Measurements from ENCODE around the gene DDI2.

DDI2 gene

DNA sequence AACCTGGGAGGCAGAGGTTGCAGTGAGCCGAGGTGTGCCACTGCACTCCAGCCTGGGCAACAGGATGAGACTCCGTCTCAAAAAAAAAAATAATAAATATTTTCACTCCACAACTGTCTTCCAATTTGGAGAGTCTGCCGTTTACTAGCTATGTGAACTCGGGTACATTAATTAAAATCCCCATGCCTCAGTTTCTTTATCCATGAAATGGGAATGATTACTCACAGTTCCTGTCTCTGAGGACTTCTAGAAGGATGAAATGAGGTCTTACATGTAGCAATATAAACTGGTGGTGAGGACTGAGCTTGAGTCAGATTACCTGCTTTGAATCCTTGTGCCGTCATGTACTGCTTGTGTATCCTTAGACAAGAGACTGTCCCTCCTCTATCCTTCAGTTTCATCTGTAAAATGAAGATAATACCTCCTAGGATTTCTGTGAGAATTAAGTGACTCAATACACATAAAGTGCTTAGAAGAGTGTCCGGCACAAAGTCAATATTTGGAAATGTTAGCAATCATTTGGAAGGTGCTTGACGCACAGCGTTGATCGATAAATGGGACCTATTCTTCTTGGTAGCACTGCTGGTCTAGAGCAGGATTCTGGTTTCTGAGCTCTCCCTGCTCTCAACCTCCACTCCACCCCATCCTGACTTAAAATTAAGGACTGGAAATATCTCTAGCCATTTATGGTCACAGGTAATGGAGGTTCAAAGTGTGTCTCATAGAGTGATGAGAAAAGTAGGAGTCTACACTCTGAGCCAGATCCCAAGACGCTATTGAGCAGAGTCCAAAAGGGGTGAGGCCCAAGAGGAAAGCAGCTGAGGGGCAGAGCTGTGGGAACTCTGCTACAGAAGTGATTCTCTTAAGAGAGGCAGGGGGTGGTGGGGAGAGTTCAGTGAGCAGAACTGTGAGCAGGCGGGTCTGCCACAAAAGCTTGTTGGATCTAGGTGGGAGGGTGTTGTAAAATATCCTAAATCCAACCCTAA is 11.6 kb upstream of the DDI2 start:
- no peak for DNase-seq

DNA sequence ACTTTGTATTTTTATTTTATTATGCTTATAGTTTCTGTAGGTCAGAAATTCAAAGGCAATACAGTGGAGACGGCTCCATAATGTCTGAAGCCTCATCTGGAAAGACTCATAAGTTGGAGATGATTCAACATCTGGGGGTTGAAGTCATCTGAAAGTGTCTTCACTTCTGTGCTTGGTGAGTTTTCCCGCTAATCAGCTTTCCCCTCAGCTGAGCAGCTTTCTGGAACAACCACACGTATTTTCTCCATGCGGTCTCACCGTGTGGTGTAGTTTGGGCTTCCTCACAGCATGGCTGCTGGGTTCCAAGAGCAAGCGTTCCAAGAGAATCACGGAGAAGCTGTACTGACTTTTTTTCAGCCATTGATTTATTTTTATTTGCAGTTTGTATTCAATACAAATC is 7.6 kb upstream of the DDI2 start:
- no peak for DNase-seq

DNA sequence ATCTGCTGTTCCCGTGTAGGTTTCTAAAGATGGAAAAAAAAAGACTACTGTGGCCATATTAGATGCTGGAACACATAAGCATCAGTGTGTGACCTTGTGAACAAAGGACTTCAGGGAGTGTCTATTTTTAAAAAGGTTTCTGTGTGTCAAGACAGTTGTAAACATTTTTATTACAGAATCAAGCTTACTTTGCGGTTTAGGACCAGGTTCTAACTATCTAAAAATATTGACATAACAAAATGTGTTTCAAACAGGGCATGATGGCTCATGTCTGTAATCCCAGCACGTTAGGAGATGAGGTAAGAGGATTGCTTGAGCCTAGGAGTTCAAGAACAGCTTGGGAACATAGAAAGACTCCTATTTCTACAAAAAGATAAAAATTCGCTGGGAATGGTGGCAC is 7.1 kb upstream of the DDI2 start:
- DNase-seq: no peak

DNA sequence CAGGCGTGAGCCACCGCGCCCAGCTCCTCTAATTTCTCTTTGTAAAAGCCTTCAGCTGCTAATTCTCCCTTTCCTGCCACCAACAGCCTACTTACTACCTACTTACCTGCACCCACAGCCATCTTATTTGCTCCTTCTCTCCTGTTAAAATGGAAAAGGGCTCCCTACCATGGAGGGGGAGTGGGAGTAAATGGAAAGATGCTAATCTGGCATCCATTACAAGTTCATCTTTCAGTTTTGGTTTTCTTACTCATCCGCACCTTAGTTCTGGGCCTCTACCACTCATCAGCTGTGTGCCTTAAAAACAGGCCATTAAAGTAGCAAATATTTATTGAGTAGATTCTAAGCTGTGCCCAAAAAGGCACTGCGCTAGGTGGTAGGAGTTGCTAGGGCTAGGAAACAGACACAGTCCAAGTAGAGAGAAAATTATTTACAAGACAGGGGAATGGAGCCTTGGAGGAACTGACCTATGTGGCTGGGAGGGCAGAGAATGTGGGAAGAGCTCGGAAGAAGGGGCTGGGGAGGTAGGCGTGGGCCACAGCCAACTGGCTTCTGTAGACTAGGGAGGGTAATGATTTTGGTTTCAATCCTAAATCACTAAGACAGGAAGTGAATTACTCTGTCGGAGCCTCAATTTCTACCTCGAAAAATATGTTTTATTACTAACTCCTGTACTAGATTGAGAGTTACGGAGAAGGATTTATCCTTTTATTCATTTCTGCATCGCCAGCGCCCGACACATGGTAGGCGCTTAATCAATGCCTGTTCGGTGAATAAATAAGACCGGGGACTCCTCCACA is 685 bp upstream of the DDI2 start:
- DNase-seq: peak; percentile 43

DNA sequence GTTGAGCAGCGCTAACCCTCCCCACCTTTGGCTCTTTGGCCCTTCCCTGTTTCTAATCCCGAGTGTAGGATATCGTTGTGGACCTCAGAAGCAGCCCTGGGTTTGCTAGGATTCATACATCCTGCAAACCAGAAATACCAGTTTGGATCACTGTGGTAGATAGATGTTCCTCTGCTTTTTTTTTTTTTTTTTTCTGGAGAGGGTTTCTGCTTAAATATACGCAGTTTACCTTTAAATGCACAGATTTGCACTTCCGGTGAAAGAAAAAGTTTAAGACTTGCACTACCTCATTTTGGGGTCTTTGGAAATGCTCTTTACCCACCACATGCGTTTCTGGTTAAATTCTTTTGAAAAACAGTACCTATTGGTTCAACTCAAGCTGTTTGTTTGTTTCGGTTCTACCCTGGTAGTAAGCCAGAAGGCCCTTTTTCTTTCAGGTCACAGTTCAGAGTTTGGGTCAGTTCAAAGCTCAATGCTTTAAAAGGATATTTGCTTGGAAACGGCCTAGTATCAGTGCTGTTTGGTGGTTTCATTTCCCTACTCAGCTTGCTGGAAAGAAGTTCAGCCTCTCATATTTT is 908 bp downstream of the DDI2 start:
- DNase-seq: peak; percentile 9

DNA sequence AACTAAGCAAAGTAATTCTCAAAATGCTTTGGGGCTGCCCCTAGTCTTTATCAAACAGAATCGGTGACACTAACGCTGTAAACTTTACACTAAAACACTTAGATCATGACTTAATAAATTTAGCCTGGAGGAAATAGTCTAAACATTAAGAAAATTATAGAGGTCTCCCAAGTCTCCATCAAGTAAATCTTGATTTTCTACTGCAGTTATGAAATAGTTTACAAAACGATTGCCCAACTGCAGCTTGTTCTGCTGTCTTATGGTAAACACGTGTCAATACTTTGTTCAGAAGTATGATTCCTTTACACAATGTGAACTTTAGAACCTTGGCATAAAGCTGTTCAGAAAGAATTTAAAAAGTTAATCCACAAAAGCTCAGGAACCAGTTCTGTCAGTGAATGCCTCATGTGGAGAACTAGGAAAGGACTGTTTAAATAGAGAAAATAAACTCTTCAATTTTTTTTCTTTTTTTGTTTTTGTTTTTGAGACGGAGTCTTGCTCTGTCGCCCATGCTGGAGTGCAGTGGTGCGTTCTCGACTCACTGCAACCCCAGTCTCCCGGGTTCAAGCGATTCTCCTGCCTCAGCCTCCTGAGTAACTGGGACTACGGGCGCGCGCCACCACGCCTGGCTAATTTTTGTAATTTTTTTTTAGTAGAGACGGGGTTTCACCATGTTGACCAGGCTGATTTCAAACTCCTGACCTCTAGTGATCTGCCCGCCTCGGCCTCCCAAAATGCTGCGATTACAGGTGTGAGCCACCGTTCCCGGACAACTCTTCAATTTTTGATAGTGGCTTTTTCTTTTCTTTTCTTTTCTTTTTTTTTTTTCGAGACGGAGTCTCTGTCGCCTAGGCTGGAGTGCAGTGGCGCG is 1.6 kb downstream of the DDI2 start:
- peak; percentile 79 for DNase-seq

DNA sequence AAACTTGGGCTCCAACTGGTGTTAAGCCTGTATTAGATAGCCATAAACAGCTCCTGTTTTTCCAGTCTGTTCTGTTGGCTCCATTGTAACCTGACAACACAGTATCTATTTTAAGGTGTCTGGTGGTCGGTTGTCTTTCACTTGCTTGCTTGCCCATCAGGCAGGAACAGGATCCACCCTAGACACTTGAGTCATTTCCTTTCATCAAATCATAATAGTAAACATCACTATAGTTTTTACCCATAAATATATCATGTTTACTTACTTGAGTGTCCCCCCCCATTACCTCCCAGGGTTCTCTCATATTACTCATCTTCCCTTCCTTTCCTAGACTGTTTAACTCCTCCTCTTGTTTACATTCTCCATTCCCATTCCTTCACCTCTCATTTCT is 2.9 kb downstream of the DDI2 start:
- peak; percentile 85 for DNase-seq

DNA sequence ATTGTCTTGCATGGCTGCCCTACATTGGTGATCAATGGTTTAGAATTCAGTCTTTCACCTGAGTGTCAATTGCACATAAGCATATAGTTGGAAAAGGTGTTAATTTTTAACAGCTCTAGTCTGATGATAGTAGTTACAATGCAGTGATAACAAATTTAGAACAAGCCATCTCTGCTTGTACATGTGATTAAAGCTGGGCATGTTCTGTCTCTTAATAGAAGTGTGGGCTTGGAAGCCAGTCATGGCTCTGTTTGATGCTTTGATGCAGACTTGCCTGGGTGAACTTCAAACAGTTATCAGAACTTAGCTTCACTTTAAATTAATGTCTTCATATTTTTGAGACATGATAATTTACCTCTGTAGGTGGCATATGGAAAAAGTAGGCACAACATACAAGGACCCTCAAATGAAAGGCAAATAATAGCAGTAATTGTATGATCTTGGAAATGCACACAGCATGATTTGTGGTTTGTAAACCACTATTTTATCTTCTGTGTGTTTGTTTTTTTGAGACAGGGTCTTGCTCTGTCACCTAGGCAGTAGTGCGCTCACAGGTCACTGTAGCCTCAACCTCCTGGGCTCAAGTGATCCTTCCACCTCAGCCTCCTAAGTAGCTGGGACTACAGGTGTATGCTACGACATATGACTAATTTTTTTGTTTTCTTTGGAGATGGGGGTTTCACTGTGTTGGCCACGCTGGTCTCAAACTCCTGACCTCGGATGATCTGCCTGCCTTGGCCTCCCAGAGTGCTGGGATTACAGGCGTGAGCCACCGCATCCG is 3.8 kb downstream of the DDI2 start:
- no peak for DNase-seq

DNA sequence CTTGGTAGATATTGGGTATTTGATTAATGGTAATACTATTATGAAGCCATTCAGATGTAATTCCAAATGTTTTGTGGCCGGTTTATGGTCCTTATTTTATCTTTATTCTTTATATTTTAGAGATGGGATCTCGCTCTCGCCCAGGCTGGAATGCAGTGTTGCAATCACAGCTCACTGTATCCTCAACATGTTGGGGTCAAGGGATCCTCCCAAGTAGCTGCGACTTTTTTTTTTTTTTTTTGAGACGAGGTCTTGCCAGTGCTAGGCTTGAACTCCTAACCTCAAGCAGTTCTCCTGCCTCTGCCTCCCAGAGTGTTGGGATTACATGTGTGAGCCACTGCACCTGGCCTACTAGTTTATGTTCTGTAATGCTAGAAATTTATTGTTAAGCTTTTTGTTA is 4.7 kb downstream of the DDI2 start:
- no peak for DNase-seq

DNA sequence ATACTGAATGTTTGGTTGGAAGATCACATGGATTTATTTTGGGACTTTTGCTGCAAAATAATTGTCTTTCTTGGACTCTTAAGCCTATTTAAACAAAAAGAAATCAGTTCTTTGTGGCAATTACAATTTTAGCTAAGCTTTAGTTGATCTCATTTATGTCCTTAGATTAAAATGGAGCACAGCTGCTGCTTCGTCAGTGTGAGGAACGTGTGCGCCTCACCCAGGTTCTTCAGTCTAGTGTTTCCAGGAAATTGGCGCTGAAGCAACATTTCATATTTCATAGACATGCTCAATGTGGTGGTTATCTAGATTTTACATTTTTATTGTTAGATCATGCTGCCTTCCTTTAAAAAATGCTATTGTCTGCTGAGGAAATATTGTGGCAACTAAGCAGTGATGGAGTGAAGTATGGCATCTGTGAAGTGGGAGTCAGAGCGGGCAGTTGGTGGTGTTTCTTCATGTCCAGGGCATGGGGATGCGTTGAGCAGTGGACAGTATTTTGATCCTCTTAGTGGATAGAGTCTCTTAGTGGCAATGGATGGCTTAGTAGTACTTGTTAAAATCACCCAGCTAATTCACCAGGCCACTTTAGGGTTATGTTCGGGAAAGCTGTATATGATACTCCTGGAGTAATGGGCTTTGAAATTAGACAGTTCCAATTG is 5.6 kb downstream of the DDI2 start:
- no peak for DNase-seq

DNA sequence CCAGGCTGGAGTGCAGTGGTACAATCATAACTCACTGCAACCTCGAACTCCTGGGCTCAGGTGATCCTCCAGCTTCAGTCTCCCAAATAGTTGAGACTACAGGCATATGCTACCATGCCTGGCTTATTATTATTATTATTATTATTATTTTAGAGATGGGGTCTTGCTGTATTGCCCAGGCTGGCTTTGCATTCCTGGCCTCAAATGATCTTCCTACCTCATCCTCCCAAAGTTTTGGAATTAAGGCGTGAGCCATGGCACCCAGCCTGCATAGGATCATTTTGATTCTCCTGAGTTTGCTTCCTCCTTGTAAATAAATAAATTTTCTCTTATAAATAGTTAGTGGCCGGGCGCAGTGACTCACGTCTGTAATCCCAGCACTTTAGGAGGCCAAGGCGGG is 6.2 kb downstream of the DDI2 start:
- no peak for DNase-seq

DNA sequence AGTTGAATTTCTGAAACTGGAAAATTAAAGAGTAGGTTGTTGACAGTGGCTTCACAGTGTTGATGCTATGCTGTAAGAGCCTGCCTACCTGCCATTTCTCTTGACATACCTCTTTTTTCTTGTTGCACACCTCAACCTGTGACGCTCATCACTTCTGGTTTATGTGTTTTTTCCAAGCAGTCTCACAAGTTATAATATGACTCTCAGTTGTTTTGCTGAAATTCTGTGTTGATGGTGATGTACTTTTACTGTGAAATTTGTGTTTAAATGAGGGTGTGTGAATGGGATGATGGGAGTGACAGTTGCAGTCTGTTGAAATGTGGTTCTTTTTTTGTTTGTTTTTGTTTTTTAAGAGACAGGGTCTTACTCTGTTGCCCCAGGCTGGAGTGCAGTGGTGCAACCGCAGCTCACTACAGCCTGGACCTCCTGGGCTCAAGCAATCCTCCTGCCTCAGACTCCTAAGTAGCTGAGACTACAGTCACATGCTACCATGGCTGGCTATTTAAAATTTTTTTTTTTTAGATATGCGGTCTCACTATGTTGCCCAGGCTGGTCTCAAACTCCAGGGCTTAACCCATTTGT is 7.0 kb downstream of the DDI2 start:
- no peak for DNase-seq

DNA sequence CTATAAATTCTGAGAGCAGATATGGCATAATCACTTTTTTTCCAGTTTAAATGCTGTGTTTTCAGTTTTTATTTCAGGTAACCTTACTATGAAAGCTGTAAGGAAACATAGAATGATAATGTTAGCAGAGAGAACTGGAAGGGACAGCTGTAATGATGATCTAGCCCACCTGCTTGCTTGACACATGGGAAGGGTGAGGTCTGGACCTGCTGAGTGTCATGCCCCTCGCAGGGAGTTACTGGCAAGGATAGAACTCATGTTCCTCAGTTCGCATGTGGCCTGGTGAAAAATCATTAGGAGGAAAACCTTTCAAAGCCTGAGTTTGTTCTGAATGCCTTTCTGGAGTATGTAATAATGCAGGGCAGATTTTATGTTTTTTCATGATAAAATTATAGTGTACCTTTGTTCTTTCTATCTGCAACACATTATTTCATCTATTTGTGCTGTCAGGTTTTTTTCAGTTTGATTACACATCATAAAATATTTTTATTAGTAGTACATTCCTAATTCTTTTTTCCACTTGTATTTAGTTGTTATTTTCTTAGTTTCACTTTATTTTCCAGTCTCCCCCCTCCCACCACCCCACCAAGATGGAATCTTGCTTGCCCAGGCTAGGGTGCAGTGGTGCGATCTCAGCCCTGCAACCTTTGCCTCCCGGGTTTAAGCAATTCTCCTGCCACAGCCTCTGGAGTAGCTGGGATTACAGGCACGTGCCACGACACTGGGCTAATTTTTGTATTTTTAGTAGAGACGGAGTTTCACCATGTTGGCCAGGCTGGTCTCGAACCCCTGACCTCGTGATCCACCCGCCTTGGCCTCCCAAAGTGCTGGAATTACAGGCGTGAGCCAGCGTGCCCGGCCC is 8.0 kb downstream of the DDI2 start:
- DNase-seq: no peak

DNA sequence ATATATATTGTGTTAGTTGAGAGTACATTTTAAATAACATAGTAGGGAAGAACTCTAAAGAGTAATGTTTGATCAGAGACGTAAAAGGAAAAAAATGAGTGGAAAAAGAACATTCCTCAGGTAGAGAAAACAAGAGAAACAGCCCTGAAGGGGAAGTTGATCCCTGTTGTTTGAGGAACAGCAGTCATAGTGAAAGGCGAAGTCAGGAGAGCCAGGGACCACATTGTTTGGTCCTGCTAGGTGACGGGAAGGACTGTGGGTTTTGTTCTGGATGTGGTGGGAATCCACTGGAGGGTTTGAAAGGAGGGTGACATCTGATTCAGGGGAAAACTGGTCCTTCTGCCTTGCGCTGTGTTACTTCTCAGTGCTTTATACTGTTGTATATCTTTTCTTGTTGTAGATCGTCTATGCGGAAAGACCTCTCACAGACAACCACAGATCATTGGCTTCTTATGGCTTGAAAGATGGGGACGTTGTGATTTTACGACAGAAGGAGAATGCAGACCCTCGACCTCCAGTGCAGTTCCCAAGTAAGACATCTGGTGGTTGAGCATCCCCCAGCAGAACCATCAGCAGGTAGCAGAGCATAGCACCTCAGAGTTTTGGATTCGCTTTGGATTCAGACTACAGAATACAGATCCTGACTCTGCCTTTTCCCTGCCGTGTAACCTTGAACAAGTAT is 9.2 kb downstream of the DDI2 start:
- DNase-seq: no peak

DNA sequence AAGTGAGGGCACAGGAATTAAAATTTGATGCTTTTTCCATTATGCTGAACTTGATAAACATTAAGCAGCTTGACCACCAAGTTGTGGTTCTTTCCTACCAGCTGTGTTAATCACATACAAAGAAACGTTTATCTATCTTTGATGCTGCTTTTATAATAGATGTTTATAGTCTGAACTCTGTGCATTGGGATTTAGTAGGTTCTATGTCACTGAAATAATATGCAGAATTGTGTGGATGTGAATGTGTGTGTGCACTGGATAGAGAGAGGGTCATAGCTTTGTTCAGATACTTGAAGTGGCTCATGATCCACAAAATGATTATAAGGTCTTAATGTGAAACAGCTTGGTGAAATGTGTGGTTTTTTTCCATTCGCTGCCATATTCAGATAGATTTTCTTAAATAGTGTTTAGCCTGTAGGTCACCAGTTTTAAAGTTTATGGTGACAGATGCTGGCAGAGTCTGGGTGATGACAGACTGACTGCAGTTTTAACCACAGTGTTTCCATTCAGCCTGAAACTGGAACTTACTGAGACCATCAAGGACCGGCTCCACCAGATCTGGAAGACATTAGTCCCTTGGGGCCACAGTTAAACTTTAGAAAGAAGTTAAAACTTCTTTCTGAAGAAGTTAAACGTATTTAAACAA is 10.2 kb downstream of the DDI2 start:
- DNase-seq: no peak

DNA sequence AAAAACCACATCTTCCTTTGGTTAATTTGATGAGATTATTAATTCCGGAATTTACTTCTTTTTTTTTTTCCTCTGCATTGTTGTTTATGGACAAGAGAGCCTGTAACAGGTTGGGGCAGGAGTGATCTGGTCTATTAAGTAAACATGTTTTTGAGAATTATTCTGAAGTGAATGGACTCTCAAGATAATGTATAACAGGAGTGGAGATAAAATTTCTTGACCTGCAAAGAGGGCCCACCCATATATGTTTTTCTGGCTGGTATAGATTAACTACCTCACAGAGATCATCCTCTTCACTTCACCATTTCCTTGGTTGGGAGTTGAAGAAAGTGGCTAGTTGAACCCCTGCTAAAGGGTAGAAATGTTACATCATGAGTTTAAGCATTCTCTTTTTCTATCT is 10.7 kb downstream of the DDI2 start:
- no peak for DNase-seq

DNA sequence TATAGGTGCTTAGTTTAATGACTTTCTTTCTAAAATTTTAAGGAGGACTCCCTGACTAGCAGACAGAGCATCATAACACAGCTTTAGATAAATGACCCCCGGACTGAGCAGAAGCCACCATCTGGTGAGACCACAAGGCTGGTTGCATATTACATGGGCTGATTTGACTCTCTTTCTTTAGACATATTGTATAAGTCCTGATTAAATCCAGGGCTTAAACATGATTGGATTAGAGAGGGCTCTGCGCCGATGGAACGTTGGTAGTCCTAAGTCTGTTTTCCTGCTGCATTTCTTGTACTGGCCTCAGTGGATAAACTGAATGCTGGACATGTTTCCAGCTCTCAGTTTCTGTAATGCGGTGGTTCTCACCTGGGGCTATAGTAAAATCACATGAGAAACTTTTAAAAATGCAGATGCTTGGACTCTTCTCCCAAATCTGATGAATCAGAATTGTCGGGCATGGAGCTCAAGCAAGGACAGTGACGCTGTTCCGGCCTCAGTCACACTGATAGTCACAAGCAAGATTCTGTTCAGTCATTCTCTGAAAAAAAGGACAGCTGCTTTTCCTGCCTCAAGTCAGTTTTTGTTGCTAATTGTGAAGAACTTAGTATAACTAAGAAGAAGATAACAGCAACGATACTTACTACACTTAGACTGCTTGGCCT is 16.6 kb downstream of the DDI2 start:
- no peak for DNase-seq

DNA sequence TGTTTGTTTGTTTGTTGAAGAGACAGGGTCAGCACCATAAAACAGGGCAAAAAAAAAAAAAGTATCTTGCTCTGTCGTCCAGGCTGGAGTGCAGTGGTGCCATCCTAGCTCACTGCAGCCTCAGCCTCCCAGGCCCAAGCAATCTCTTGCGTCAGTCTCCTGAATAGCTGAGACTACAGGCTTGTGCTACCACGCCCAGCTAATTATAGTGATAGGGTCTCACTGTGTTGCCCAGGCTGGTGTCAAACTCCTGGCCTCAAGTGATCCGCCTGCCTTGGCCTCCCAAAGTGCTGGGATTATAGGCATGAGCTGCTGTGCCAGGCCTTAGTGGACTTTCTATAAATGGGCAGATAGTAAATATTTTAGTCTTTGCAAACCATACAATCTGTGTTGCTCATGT is 19.2 kb downstream of the DDI2 start:
- DNase-seq: no peak

Measured in HCEC 1CT (cell line).